Heart left ventricle (tissue), 16 donors: ENCODE measurements around the gene PNCK. TPM values are rescaled to one million over a fixed set of nuclear protein-coding genes. Genes with fewer than 3 reads are reported as not detected.

ENCODE experiments used
- ATAC-seq, 4 donors: fragments of 200-7000 bp; cut with Tn5 transposase; one replicate each; pipeline ENCODE4 v1.9.1; 2020 to 2022; ENCODE audit warnings: moderate library complexity in 4 of 4, mild to moderate bottlenecking in 3 of 4, moderate number of reproducible peaks in 1 of 4
- DNase-seq, 5 donors: peaks; one replicate each; pipeline ENCODE4 v3.0.0-alpha.2; 2020
- H3K27ac ChIP-seq, 12 donors: fragments of 200-600 bp; sonication (generic) in 4 of 12; one replicate each; pipeline versions ENCODE4 v1.5.0 to v1.8.0; 2016 to 2022; ENCODE audit warnings: mild to moderate bottlenecking in 2 of 12
- H3K27me3 ChIP-seq, 9 donors: fragments of 200-600 bp; sonication (generic) in 2 of 9; one replicate each; pipeline versions ENCODE4 v1.5.1 to v1.8.0; 2016 to 2022; ENCODE audit warnings: mild to moderate bottlenecking in 3 of 9
- H3K36me3 ChIP-seq, 9 donors: fragments of 200-600 bp; sonication (generic) in 2 of 9; one replicate each; pipeline versions ENCODE4 v1.5.0 to v1.8.0; 2018 to 2022; ENCODE audit warnings: mild to moderate bottlenecking in 2 of 9
- H3K4me1 ChIP-seq, 12 donors: fragments of 200-600 bp; sonication (generic) in 4 of 12; one replicate each; pipeline versions ENCODE4 v1.5.0 to v1.8.0; 2016 to 2022; ENCODE audit warnings: mild to moderate bottlenecking in 3 of 12
- H3K4me3 ChIP-seq, 12 donors: fragments of 200-600 bp; sonication (generic) in 4 of 12; one replicate each; pipeline versions ENCODE4 v1.5.0 to v1.8.0; 2017 to 2022; ENCODE audit warnings: mild to moderate bottlenecking in 9 of 12, moderate library complexity in 4 of 12
- H3K9me3 ChIP-seq, 12 donors: fragments of 200-600 bp; sonication (generic) in 4 of 12; one replicate each; pipeline versions ENCODE4 v1.5.0 to v1.8.0; 2016 to 2022; ENCODE audit warnings: mild to moderate bottlenecking in 1 of 12
- CTCF ChIP-seq, 12 donors: fragments of 200-600 bp; sonication (generic) in 4 of 12; IDR thresholded peaks; one replicate each; pipeline versions ENCODE4 v1.5.0 to v1.8.0; 2018 to 2022; ENCODE audit warnings: antibody characterized with exemption in 12 of 12, mild to moderate bottlenecking in 5 of 12
- POLR2A ChIP-seq, 2 donors: fragments of 450-650 bp; IDR thresholded peaks; one replicate each; pipeline ENCODE4 v1.6.1; 2017; ENCODE audit warnings: antibody characterized with exemption in 2 of 2, mild to moderate bottlenecking in 2 of 2, moderate library complexity in 2 of 2
- WGBS, 4 donors: extraction: QIAGEN DNeasy Blood & Tissue Kit in 2 of 4; methylation state at CpG; one replicate each; pipeline versions ENCODE4 v1.1.5 to v1.1.7; 2013 to 2018; 5-methylcytosine and 5-hydroxymethylcytosine counted together
- intact Hi-C, 10 donors: fragments of 100-400 bp; cut with DNase I; formaldehyde crosslinking; loops; one replicate each; pipeline versions ENCODE4 v1.11.1 to v1.14.2; 2022
- polyA plus RNA-seq, 2 donors: library from polyadenylated mRNA; stranded (reverse); fragments of 200-250 nt; gene quantifications; one replicate each; pipeline ENCODE4 v1.2.3, GENCODE V29; 2013
- total RNA-seq, 9 donors: library from RNA; depleted of rRNA in 2 of 9; stranded (reverse); fragments of >200 nt in 2 of 9; fragmentation: NEBNext Ultra II Directional in 3 of 9; extraction: Animal tissue kit (Norgen Biotek cat#: 25700) in 3 of 9; gene quantifications; one replicate each; pipeline versions ENCODE4 v1.1.0 to v1.2.4, GENCODE V29; 2016 to 2023
- donor health status: ischemic (EF 13 %, LVEDD 7.1; RV severe dilation, severe dysfunction).
- donor health status: healthy with polysubstance abuse.
- donor health status: DM: no; HTN: yes; CAD: no.
- donor health status: DM: no; HTN: no; CAD: no.
- donor health status: ischemic (EF 25% LVEDD 6.9; RV normal size, moderate dysfunction).
- donor health status: ischemic (EF 25% LVEDD 5.7; RV mildly dilated, moderate dysfunction).
- donor health status: healthy.
- donor health status: DM: yes; HTN: yes; CAD: no.
- donor health status: ischemic (EF 35%, LVEDD 5.7; RV mildly dilated, moderate dysfunction).
- donor health status: nonischemic (EF 11% LVEDD 7.7; RV severe dilation, severe dysfunction).
- donor health status: DM: yes; HTN: yes; CAD: no.
- donor health status: PGD.
- donor health status: ischemic (EF 29% LVEDD 5.4; RV normal size, mild dysfunction).
- donor health status: nonischemic (EF 23%, LVEDD 6.1; RV moderate dilation, normal function).

Gene PNCK
- total and polyA plus RNA-seq, 11 donors = 1.4 to 7.3 (median 6.4) TPM

DNA sequence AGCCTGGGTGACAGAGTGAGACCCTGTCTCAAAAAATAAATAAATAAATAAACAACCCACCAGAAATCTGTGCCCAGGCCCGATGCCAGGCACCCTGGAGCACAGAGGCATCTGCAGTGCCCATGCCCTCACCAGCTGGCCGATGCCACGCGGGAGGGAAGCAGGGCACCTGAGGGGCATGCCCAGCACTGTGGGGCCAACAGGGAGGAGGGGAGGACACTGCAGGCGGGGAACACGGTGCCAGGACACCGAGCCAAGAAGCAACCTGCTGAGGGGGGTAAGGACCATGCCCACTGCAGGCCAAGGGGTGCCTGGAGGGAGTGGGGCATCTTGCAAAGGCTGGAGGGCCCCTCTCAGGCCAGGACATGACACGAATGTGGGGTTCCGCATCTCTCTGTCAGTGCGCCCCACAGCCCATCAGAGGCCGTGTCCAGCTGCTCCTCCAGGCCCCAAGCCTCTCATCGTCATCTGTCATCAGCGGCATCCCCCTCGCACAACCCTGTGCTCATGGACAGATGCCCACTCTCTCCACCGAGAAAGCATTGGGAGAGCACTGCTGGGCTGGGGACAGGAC is 39.9 kb downstream of the PNCK start:
- Histone ChIP-seq H3K9me3 (peaks cover 0 to 15% (median 0%) of the 10 kb centered on the region in 12 donors), H3K27ac (no peak overlapping the region), H3K4me3 (no peak overlapping the region), H3K4me1 (peaks cover 0 to 6% (median 0%) of the 10 kb centered on the region in 12 donors), H3K27me3 (peaks cover 0 to 13% (median 0%) of the 10 kb centered on the region in 9 donors), H3K36me3 (no peaks in the 10 kb centered on the region)
- intact Hi-C loops = loop anchor here in 1 of 10 donors (5.0 kb wide), 1 partner anchor 34 kb away; no protein-coding TSS in a partner anchor
- TF ChIP-seq POLR2A (IDR thresholded peaks at IDR 0.05) (no peak), CTCF (IDR thresholded peaks at IDR 0.05) (no peak)
- 85 to 92% (median 89%) methylated on average over 14 to 15 of the region's 15 CpGs for WGBS, 4 donors
- DNase-seq = no peak
- ATAC-seq = no peak

GRCh38 chrX:153633048-153633447 is 40.6 kb downstream of the PNCK start:
- H3K4me3 ChIP-seq = no peak overlapping the region
- DNase-seq (peak in 1 of 5 donors; percentile 13), ATAC-seq (no peak)
- peaks cover 0 to 6% (median 0%) of the 10 kb centered on the region in 12 donors for H3K4me1 ChIP-seq
- H3K9me3 ChIP-seq = peaks cover 0 to 15% (median 0%) of the 10 kb centered on the region in 12 donors
- WGBS, 4 donors = 89 to 97% (median 95%) methylated on average over 14 of the region's 14 CpGs
- TF ChIP-seq POLR2A (IDR thresholded peaks at IDR 0.05) = no peak
- H3K36me3 ChIP-seq = no peaks in the 10 kb centered on the region
- no peak overlapping the region for H3K27ac ChIP-seq
- peaks cover 0 to 13% (median 0%) of the 10 kb centered on the region in 9 donors for H3K27me3 ChIP-seq
- intact Hi-C loops = loop anchor here in 1 of 10 donors (5.0 kb wide), 1 partner anchor 34 kb away; no protein-coding TSS in a partner anchor

- peaks cover 0 to 13% (median 0%) of the 10 kb centered on the region in 9 donors for H3K27me3 ChIP-seq
- no peak for ATAC-seq
- intact Hi-C loops = loop anchor here in 1 of 10 donors (5.0 kb wide), 1 partner anchor 35 kb away; no protein-coding TSS in a partner anchor
- peaks cover 0 to 15% (median 0%) of the 10 kb centered on the region in 12 donors for H3K9me3 ChIP-seq
- H3K4me1 ChIP-seq = peaks cover 0 to 6% (median 0%) of the 10 kb centered on the region in 12 donors
- H3K27ac ChIP-seq = no peak overlapping the region
- H3K36me3 ChIP-seq = no peaks in the 10 kb centered on the region
- peak in 1 of 5 donors; percentile 13 for DNase-seq
- no peak overlapping the region for H3K4me3 ChIP-seq
- TF ChIP-seq CTCF (IDR thresholded peaks at IDR 0.05) = no peak
- no peak for TF ChIP-seq POLR2A (IDR thresholded peaks at IDR 0.05)
- 83 to 98% (median 89%) methylated on average over 5 to 7 of the region's 7 CpGs for WGBS, 4 donors
These were observed 41.0 kb downstream of the PNCK start for GRCh38 chrX:153632595-153632946.

GRCh38 chrX:153631907-153632594 is 41.6 kb downstream of the PNCK start:
- peaks cover 0 to 13% (median 0%) of the 10 kb centered on the region in 9 donors for H3K27me3 ChIP-seq
- TF ChIP-seq CTCF (IDR thresholded peaks at IDR 0.05) (no peak), POLR2A (IDR thresholded peaks at IDR 0.05) (no peak)
- H3K9me3 ChIP-seq = peaks cover 0 to 15% (median 0%) of the 10 kb centered on the region in 12 donors
- DNase-seq (no peak), ATAC-seq (no peak)
- H3K27ac ChIP-seq = no peak overlapping the region
- intact Hi-C loops = loop anchor here in 1 of 10 donors (5.0 kb wide), 1 partner anchor 35 kb away; no protein-coding TSS in a partner anchor
- no peaks in the 10 kb centered on the region for H3K36me3 ChIP-seq
- WGBS, 4 donors = 86 to 96% (median 94%) methylated on average over 19 of the region's 19 CpGs
- H3K4me1 ChIP-seq = peaks cover 0 to 6% (median 0%) of the 10 kb centered on the region in 12 donors
- no peak overlapping the region for H3K4me3 ChIP-seq
